H1 (cell line): ENCODE measurements around the gene RIPOR2. TPM values are rescaled to one million over a fixed set of nuclear protein-coding genes. Genes with fewer than 3 reads are reported as not detected.

ENCODE experiments used
- CTCF ChIA-PET: fragments of 300-600 bp; sonication (Branson Sonifier 250); formaldehyde crosslinking; loops from one replicate; lab custom pipeline; 2021; ENCODE audit not compliant: partially characterized antibody; lab: Charles Lee
- POLR2A ChIA-PET: fragments of 300-600 bp; sonication (Branson Sonifier 250); formaldehyde crosslinking; loops from one replicate; lab custom pipeline; 2021; ENCODE audit warnings: inconsistent platforms; ENCODE audit not compliant: partially characterized antibody; lab: Charles Lee
- DNase-seq, 2 experiments: peaks; one replicate each; pipeline versions ENCODE4 v3.0.0 to v3.0.0-alpha.2; 2010 to 2022; ENCODE audit warnings: low spot score in 2 of 2, low read depth in 1 of 2, mixed read lengths in 1 of 2
- FAIRE-seq: peaks from 2 replicates; lab custom pipeline; 2011; peaks lifted over from hg19 to GRCh38; lab: Jason Lieb, UNC
- H2AFZ ChIP-seq: 2 replicates; pipeline ENCODE4 v1.8.1; 2012; ENCODE audit warnings: low read length, inconsistent platforms
- H2AK5ac ChIP-seq: 2 replicates; pipeline ENCODE4 v1.6.1; 2013; ENCODE audit warnings: low read depth, low read length
- H2BK120ac ChIP-seq: replicated peaks from 2 replicates; pipeline ENCODE3; 2013; ENCODE audit warnings: low read depth, low read length, inconsistent platforms
- H2BK12ac ChIP-seq: 2 replicates; pipeline ENCODE4 v1.6.1; 2013; ENCODE audit warnings: low read depth, low read length
- H2BK15ac ChIP-seq: 2 replicates; pipeline ENCODE4 v1.6.1; 2013; ENCODE audit warnings: low read length
- H2BK20ac ChIP-seq: 2 replicates; pipeline ENCODE4 v1.6.1; 2013; ENCODE audit warnings: low read length
- H2BK5ac ChIP-seq: 2 replicates; pipeline ENCODE4 v1.6.1; 2013; ENCODE audit warnings: low read depth, low read length
- H3K14ac ChIP-seq: 2 replicates; pipeline ENCODE4 v1.6.1; 2013; ENCODE audit warnings: inconsistent platforms; ENCODE audit not compliant: insufficient read length
- H3K18ac ChIP-seq: 2 replicates; pipeline ENCODE4 v1.6.1; 2013; ENCODE audit warnings: low read length; ENCODE audit errors: extremely low read depth
- H3K23ac ChIP-seq: 2 replicates; pipeline ENCODE4 v1.6.1; 2013; ENCODE audit warnings: inconsistent platforms; ENCODE audit not compliant: insufficient read length
- H3K23me2 ChIP-seq: 2 replicates; pipeline ENCODE4 v1.6.1; 2013; ENCODE audit warnings: low read depth, low read length
- H3K27ac ChIP-seq: 2 replicates; pipeline ENCODE4 v1.6.1; 2011; ENCODE audit warnings: low read depth, low read length, inconsistent platforms
- H3K27me3 ChIP-seq, 4 experiments: replicated peaks in 1 of 4; 1 replicate in 1 of 4; 2 replicates in 3 of 4; pipeline versions ENCODE4 v1.6.1 to v1.8.1; 2011 to 2013; ENCODE audit warnings: low read length in 3 of 4, mild to moderate bottlenecking in 3 of 4, inconsistent platforms in 2 of 4, mixed read lengths in 2 of 4, moderate library complexity in 1 of 4; ENCODE audit not compliant: control insufficient read depth in 3 of 4, insufficient read depth in 3 of 4; ENCODE audit errors: extremely low read depth in 1 of 4
- H3K36me3 ChIP-seq, 4 experiments: 2 replicates each; pipeline versions ENCODE4 v1.6.1 to v1.8.1; 2011 to 2013; ENCODE audit warnings: mild to moderate bottlenecking in 4 of 4, low read length in 3 of 4, moderate library complexity in 2 of 4, control low read depth in 1 of 4, inconsistent platforms in 1 of 4; ENCODE audit not compliant: insufficient read depth in 4 of 4, control insufficient read depth in 2 of 4
- H3K4ac ChIP-seq: replicated peaks from 2 replicates; pipeline ENCODE3; 2013; ENCODE audit warnings: low read length, low read depth, mixed read lengths, inconsistent platforms; ENCODE audit not compliant: insufficient read length
- H3K4me1 ChIP-seq, 4 experiments: replicated peaks in 1 of 4; 1 replicate in 1 of 4; 2 replicates in 3 of 4; pipeline versions ENCODE4 v1.6.1 to v1.8.1; 2011 to 2013; ENCODE audit warnings: low read length in 3 of 4, inconsistent platforms in 2 of 4, mixed read lengths in 1 of 4; ENCODE audit not compliant: insufficient read depth in 4 of 4, control insufficient read depth in 3 of 4
- H3K4me2 ChIP-seq, 2 experiments: 2 replicates each; pipeline versions ENCODE4 v1.6.1 to v1.8.1; 2011 to 2013; ENCODE audit warnings: low read depth in 2 of 2, low read length in 2 of 2, control low read depth in 1 of 2, inconsistent platforms in 1 of 2, mild to moderate bottlenecking in 1 of 2; ENCODE audit not compliant: insufficient read depth in 1 of 2
- H3K4me3 ChIP-seq, 4 experiments: fragments of 200-600, 300-600 bp in 1 of 4; sonication (generic), shearing (Covaris generic), sonication (Bioruptor Twin) in 1 of 4; 2 replicates each; pipeline versions ENCODE4 v1.5.1 to v1.8.1; 2011 to 2016; ENCODE audit warnings: low read length in 4 of 4, low read depth in 3 of 4, control low read depth in 2 of 4, inconsistent platforms in 2 of 4, mild to moderate bottlenecking in 2 of 4, mixed read lengths in 1 of 4, moderate library complexity in 1 of 4; ENCODE audit not compliant: insufficient read depth in 2 of 4; ENCODE audit errors: extremely low read depth in 1 of 4
- H3K56ac ChIP-seq: replicated peaks from 2 replicates; pipeline ENCODE3; 2013; ENCODE audit warnings: low read depth, mild to moderate bottlenecking, mixed read lengths, low read length, inconsistent platforms; ENCODE audit not compliant: insufficient read length
- H3K79me1 ChIP-seq: 2 replicates; pipeline ENCODE4 v1.6.1; 2013; ENCODE audit warnings: low read depth, low read length, control low read depth
- H3K79me2 ChIP-seq, 2 experiments: 2 replicates each; pipeline versions ENCODE4 v1.6.1 to v1.8.1; 2012 to 2013; ENCODE audit warnings: low read length in 2 of 2, mild to moderate bottlenecking in 2 of 2, inconsistent platforms in 1 of 2; ENCODE audit not compliant: insufficient read depth in 2 of 2, control insufficient read depth in 1 of 2
- H3K9ac ChIP-seq, 4 experiments: replicated peaks in 1 of 4; 1 replicate in 1 of 4; 2 replicates in 3 of 4; pipeline versions ENCODE4 v1.6.1 to v1.8.1; 2011 to 2013; ENCODE audit warnings: low read depth in 3 of 4, low read length in 3 of 4, control low read depth in 2 of 4, mild to moderate bottlenecking in 2 of 4, moderate library complexity in 2 of 4, inconsistent platforms in 1 of 4; ENCODE audit errors: extremely low read depth in 1 of 4
- H3K9me3 ChIP-seq, 2 experiments: 2 replicates each; pipeline versions ENCODE4 v1.6.1 to v1.8.1; 2012 to 2013; ENCODE audit warnings: mild to moderate bottlenecking in 2 of 2, moderate library complexity in 2 of 2, control low read depth in 1 of 2, inconsistent platforms in 1 of 2, low read depth in 1 of 2, low read length in 1 of 2, mixed read lengths in 1 of 2; ENCODE audit not compliant: insufficient read depth in 2 of 2
- H4K20me1 ChIP-seq, 2 experiments: replicated peaks in 1 of 2; 2 replicates each; pipeline versions ENCODE3 to v1.8.1; 2011 to 2013; ENCODE audit warnings: inconsistent platforms in 2 of 2, low read length in 2 of 2, mild to moderate bottlenecking in 1 of 2; ENCODE audit not compliant: insufficient read depth in 2 of 2, control insufficient read depth in 1 of 2
- H4K5ac ChIP-seq: 2 replicates; pipeline ENCODE4 v1.6.1; 2013; ENCODE audit warnings: low read length, low read depth, mixed read lengths, inconsistent platforms; ENCODE audit not compliant: insufficient read length
- H4K8ac ChIP-seq: 2 replicates; pipeline ENCODE4 v1.8.0; 2013; ENCODE audit warnings: mild to moderate bottlenecking, moderate library complexity, low read length, inconsistent platforms; ENCODE audit not compliant: insufficient read depth; ENCODE audit errors: extremely low read depth
- H4K91ac ChIP-seq: replicated peaks from 2 replicates; pipeline ENCODE3; 2013; ENCODE audit warnings: low read length, mixed read lengths, inconsistent platforms; ENCODE audit not compliant: insufficient read length
- BACH1 ChIP-seq: IDR thresholded peaks from 2 replicates; pipeline ENCODE4 v1.6.1; 2012; ENCODE audit warnings: low read length, improper control_type of control experiment
- NANOG ChIP-seq: IDR thresholded peaks from 2 replicates; pipeline ENCODE4 v1.6.1; 2011; ENCODE audit warnings: low read length, low read depth, mild to moderate bottlenecking, inconsistent platforms; ENCODE audit not compliant: insufficient read depth, poor library complexity, severe bottlenecking
- TAF7 ChIP-seq: optimal IDR thresholded peaks from 2 replicates; pipeline ENCODE3; 2011; ENCODE audit warnings: low read depth, mild to moderate bottlenecking, inconsistent platforms, low read length, moderate library complexity, borderline replicate concordance
- WGBS, 2 experiments: shearing (Covaris generic) in 1 of 2; methylation state at CpG; one replicate each; pipeline versions ENCODE4 v1.1.6 to v1.1.7; 2013 to 2015; ENCODE audit warnings: low lambda C conversion rate in 2 of 2, mixed read lengths in 2 of 2, inconsistent platforms in 1 of 2, low coverage in 1 of 2, missing lambda C conversion rate in 1 of 2; ENCODE audit not compliant: insufficient replicate concordance in 2 of 2, insufficient coverage in 1 of 2, insufficient read length in 1 of 2; ENCODE audit errors: extremely low coverage in 1 of 2, missing lambda C conversion rate in 1 of 2; 5-methylcytosine and 5-hydroxymethylcytosine counted together
- polyA plus RNA-seq, 7 experiments: library from polyadenylated mRNA; depleted of rRNA in 3 of 7; stranded (reverse) in 5 of 7; unstranded in 2 of 7; fragments of >200 nt in 5 of 7; fragments of 200-250 nt in 2 of 7; gene quantifications; 1 replicate in 5 of 7; 2 replicates in 1 of 7; 4 replicates in 1 of 7; pipeline versions ENCODE4 v1.2.1 to v1.2.3, GENCODE V29; 2011 to 2013; ENCODE audit warnings: missing spikeins in 2 of 7, mixed read lengths in 2 of 7
- total RNA-seq: library from RNA; stranded (reverse); fragmentation: NEBNext Ultra II Directional; extraction: Animal tissue kit (Norgen Biotek cat#: 25700); gene quantifications from 2 replicates; pipeline ENCODE4 v1.2.1, GENCODE V29; 2021

Gene RIPOR2
- total and polyA plus RNA-seq, 2 of the 8 experiments (the other 6 are each of a cell fraction or from before 2014, with no cell fraction given) = 16.7 to 45.6 TPM

DNA sequence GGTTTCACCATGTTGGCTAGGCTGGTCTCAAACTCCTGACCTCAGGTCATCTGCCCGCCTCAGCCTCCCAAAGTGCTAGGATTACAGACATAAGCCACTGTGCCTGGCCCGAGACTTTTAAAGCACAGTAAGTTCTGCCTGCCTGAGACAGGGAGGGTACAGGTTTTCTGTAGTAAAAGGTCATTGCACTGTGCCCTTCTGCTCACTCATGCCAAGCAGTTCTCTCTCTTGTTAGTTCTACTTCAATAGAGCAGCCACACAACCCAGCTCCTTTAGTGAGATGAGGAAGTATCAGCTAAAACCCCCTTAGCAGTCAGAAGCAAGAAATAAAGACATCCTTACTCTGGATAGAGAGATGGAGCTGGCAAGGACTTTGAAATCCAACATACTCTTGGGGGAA lies 84.7 kb downstream of the RIPOR2 start:
- CTCF ChIA-PET = interaction anchor here (0.7 to 4.0 kb wide), 5 partner anchors 26 to 230 kb away, joined by 3 to 23 read pairs (median 6); no protein-coding TSS in a partner anchor

More for the DNA sequence above, 84.7 kb downstream of the RIPOR2 start:
- H4K20me1 ChIP-seq = no peaks in the 10 kb centered on the region
- H2BK15ac ChIP-seq = no peak overlapping the region
- no peak overlapping the region for H4K8ac ChIP-seq
- no peak overlapping the region for H2AK5ac ChIP-seq
- H3K79me1 ChIP-seq = no peaks in the 10 kb centered on the region; the same call in 1 of the 2 replicates
- H3K27me3 ChIP-seq = no peaks in the 10 kb centered on the region
- H3K4ac ChIP-seq = no peak overlapping the region
- H4K91ac ChIP-seq = no peak overlapping the region
- H3K14ac ChIP-seq = no peak overlapping the region
- H3K9me3 ChIP-seq = no peaks in the 10 kb centered on the region
- H3K18ac ChIP-seq = no peak overlapping the region
- H3K27ac ChIP-seq = no peak overlapping the region
- FAIRE-seq (no peak), DNase-seq (no peak)
- 85% methylated on average over 2 of the region's 2 CpGs; no CpG with 5 or more reads in 1 of the 2 experiments for WGBS, 2 experiments
- no peak overlapping the region for H4K5ac ChIP-seq
- no peak overlapping the region for H2AFZ ChIP-seq
- no peak overlapping the region for H2BK5ac ChIP-seq
- no peaks in the 10 kb centered on the region for H3K79me2 ChIP-seq
- no peak overlapping the region for H3K56ac ChIP-seq
- no peak overlapping the region for H3K9ac ChIP-seq
- no peak overlapping the region for H3K23ac ChIP-seq
- H2BK20ac ChIP-seq = no peak overlapping the region
- no peak overlapping the region for H2BK120ac ChIP-seq
- POLR2A ChIA-PET = no interaction called here
- H2BK12ac ChIP-seq = no peak overlapping the region
- no peak overlapping the region for H3K4me3 ChIP-seq
- H3K36me3 ChIP-seq = peaks cover 2 to 30% (median 6%) of the 10 kb centered on the region in 4 experiments; a peak in 5 of 8 replicates
- no peaks in the 10 kb centered on the region for H3K23me2 ChIP-seq
- no peaks in the 10 kb centered on the region for H3K4me1 ChIP-seq
- no peak overlapping the region for H3K4me2 ChIP-seq
- TF ChIP-seq TAF7 (no peak), BACH1 (no peak), NANOG (no peak)
